Measurements from ENCODE around the gene CDHR2. TPM values are rescaled to one million over a fixed set of nuclear protein-coding genes. Genes with fewer than 3 reads are reported as not detected.

CDHR2 gene

DNA sequence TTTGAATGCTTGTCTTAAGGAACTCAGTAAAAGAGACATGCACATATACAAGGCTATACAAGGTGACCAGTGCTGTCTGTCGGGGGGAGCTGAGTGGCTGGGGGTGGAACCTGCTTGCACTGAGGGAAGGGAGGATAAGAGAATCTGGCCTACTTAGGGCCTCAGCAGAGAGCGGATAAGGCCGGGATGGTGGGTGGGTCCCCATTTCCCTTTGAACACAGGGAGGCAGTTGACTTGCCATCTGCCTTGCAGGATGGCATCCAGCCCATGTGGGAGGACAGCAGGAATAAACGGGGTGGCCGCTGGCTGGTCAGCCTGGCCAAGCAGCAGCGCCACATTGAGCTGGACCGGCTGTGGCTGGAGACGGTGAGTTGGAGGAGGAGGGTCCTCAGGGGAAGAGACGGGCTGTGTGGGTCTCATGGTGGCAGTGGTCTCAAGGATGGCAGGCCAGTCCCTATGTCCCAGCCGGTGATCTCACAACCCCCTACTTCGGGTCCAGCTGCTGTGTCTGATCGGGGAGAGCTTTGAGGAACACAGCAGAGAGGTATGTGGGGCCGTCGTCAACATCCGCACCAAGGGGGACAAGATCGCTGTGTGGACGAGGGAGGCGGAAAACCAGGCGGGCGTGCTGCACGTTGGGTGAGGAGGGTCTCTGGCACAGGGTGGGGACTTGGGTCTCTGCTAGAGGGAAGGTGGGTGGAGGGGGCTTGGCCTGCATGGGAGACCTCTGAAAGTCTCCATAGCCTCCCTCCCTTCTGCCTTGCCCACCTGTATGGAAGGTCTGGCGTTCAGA is 95.9 kb downstream of the CDHR2 start:
- no peak overlapping the region for H4K8ac ChIP-seq (ENCODE audit: low read depth, low read length)
- peaks cover 4 to 19% of the 10 kb centered on the region in 2 donors for H3K4me1 ChIP-seq (ENCODE audit: control insufficient read depth in 2 of 2, insufficient read depth in 1 of 2, low read depth in 1 of 2, low read length in 2 of 2)
- peak overlapping the region; percentile 74 for H3K18ac ChIP-seq (ENCODE audit: low read length)
- DNase-seq (ENCODE audit: low spot score): no peak
- no peaks in the 10 kb centered on the region for H3K36me3 ChIP-seq (replicated peaks in 1 of 2; ENCODE audit: control insufficient read depth in 2 of 2, insufficient read depth in 2 of 2, low read length in 2 of 2)
- H3K79me1 ChIP-seq (ENCODE audit: low read depth, low read length): peaks cover 2% of the 10 kb centered on the region
- H2AK5ac ChIP-seq (ENCODE audit: low read depth, low read length): peak overlapping the region; percentile 78
- peak overlapping the region; percentile 80 for H2BK5ac ChIP-seq (ENCODE audit: low read length)
- peak overlapping the region; percentile 88 for H2BK15ac ChIP-seq (ENCODE audit: low read length)
- no peaks in the 10 kb centered on the region for H3K9me3 ChIP-seq (replicated peaks in 1 of 2; ENCODE audit: control insufficient read depth in 2 of 2, insufficient read depth in 1 of 2, low read depth in 1 of 2, low read length in 2 of 2)
- H2AFZ ChIP-seq (ENCODE audit: low read length): no peak overlapping the region
- no peak overlapping the region for H3K23ac ChIP-seq (ENCODE audit: low read depth, low read length, poor library complexity)
- H3K27ac ChIP-seq (replicated peaks; ENCODE audit: low read length): no peak overlapping the region
- H2BK120ac ChIP-seq (ENCODE audit: low read depth, low read length): peak overlapping the region; percentile 85
- peak overlapping the region; percentile 6 for H3K4ac ChIP-seq (ENCODE audit: low read length)
- H4K91ac ChIP-seq (ENCODE audit: low read depth, low read length, poor library complexity): no peak overlapping the region
- no peak overlapping the region for H3K14ac ChIP-seq (ENCODE audit: low read length)
- no peak overlapping the region for H3K4me3 ChIP-seq (ENCODE audit: low read length in 2 of 2)
- H3K9ac ChIP-seq (ENCODE audit: low read depth, low read length, poor library complexity): peak overlapping the region; percentile 54
- peak overlapping the region; percentile 75 for H2BK12ac ChIP-seq (ENCODE audit: low read length)
- no peak overlapping the region for H3K4me2 ChIP-seq (ENCODE audit: insufficient read depth, low read length, poor library complexity, severe bottlenecking)
- H3K27me3 ChIP-seq (ENCODE audit: control insufficient read depth in 3 of 3, insufficient read depth in 3 of 3, low read depth in 1 of 3, low read length in 3 of 3): peaks cover 0 to 59% (median 4%) of the 10 kb centered on the region in 3 experiments
- no CpG with 5 or more reads among the region's 22 CpGs for WGBS, 2 donors (ENCODE audit: extremely low coverage in 2 of 2, insufficient read length in 2 of 2, insufficient replicate concordance in 1 of 2)

Small RNA genes within 50 kb of the gene (small RNA-seq; reads per million reads assigned to genes)
- not detected for gene MIR4281 (ENCODE audit: insufficient read depth)
- gene RF00019 (ENCODE audit: insufficient read depth): not detected
- not detected for gene RN7SL684P (ENCODE audit: insufficient read depth)

Measured in neuronal stem cell (in vitro differentiated cells).